ENCODE data around the gene SOWAHA. TPM values are rescaled to one million over a fixed set of nuclear protein-coding genes. Genes with fewer than 3 reads are reported as not detected.

Gene SOWAHA
- total RNA-seq, 1 donor from 2014 or later: 0.06 TPM

- no peak for TF ChIP-seq CTCF (conservative IDR thresholded peaks at IDR 0.05; ENCODE audit: low read depth, low read length)
- no peak overlapping the region for H3K4me3 ChIP-seq (ENCODE audit: low read depth, low read length)
- no peak for DNase-seq (ENCODE audit: low read depth)
These were observed 46.0 kb upstream of the SOWAHA start for GRCh38 chr5:132767150-132767549.

- no peak for DNase-seq (ENCODE audit: low read depth)
- no peak for TF ChIP-seq CTCF (conservative IDR thresholded peaks at IDR 0.05; ENCODE audit: low read depth, low read length)
- H3K4me3 ChIP-seq (ENCODE audit: low read depth, low read length): no peak overlapping the region
These were observed 44.6 kb upstream of the SOWAHA start for GRCh38 chr5:132768485-132768868.

GRCh38 chr5:132770476-132771159, 42.5 kb upstream of the SOWAHA start:
- H3K4me3 ChIP-seq (ENCODE audit: low read depth, low read length): no peak overlapping the region
- no peak for DNase-seq (ENCODE audit: low read depth)
- TF ChIP-seq CTCF (conservative IDR thresholded peaks at IDR 0.05; ENCODE audit: low read depth, low read length): no peak

- H3K4me3 ChIP-seq (ENCODE audit: low read depth, low read length): no peak overlapping the region
- DNase-seq (ENCODE audit: low read depth): peak; percentile 60
- no peak for TF ChIP-seq CTCF (conservative IDR thresholded peaks at IDR 0.05; ENCODE audit: low read depth, low read length)
These were observed 41.6 kb upstream of the SOWAHA start for GRCh38 chr5:132771503-132771998.

- TF ChIP-seq CTCF (conservative IDR thresholded peaks at IDR 0.05; ENCODE audit: low read depth, low read length): no peak
- DNase-seq (ENCODE audit: low read depth): no peak
- no peak overlapping the region for H3K4me3 ChIP-seq (ENCODE audit: low read depth, low read length)
These were observed 40.6 kb upstream of the SOWAHA start for GRCh38 chr5:132772291-132773070.

- no peak for DNase-seq (ENCODE audit: low read depth)
- no peak for TF ChIP-seq CTCF (conservative IDR thresholded peaks at IDR 0.05; ENCODE audit: low read depth, low read length)
- H3K4me3 ChIP-seq (ENCODE audit: low read depth, low read length): no peak overlapping the region
These were observed 40.0 kb upstream of the SOWAHA start for GRCh38 chr5:132773114-132773513.
